Right lobe of liver (tissue), 6 donors: ENCODE measurements around the gene ATP6V0D1. TPM values are rescaled to one million over a fixed set of nuclear protein-coding genes. Genes with fewer than 3 reads are reported as not detected.

Source experiments
- ATAC-seq, 4 donors: fragments of 200-7000 bp; cut with Tn5 transposase; one replicate each; pipeline ENCODE4 v1.9.1; 2020; ENCODE audit warnings: mild to moderate bottlenecking in 4 of 4, moderate library complexity in 4 of 4
- DNase-seq, 3 donors: peaks; one replicate each; pipeline ENCODE4 v3.0.0-alpha.2; 2020
- H3K27ac ChIP-seq, 3 donors: fragments of 200-600 bp; one replicate each; pipeline ENCODE4 v1.8.0; 2022
- H3K27me3 ChIP-seq, 2 donors: fragments of 200-600 bp; one replicate each; pipeline ENCODE4 v1.8.0; 2022
- H3K36me3 ChIP-seq, 4 donors: fragments of 200-600 bp; sonication (generic) in 1 of 4; one replicate each; pipeline versions ENCODE4 v1.5.1 to v1.8.0; 2017 to 2022; ENCODE audit warnings: control low read depth in 1 of 4
- H3K4me1 ChIP-seq, 4 donors: fragments of 200-600 bp; sonication (generic) in 1 of 4; one replicate each; pipeline versions ENCODE4 v1.5.1 to v1.8.0; 2017 to 2022; ENCODE audit warnings: control low read depth in 1 of 4
- H3K4me3 ChIP-seq, 3 donors: fragments of 200-600 bp; one replicate each; pipeline ENCODE4 v1.8.0; 2022
- H3K9me3 ChIP-seq, 4 donors: fragments of 200-600 bp; sonication (generic) in 1 of 4; one replicate each; pipeline versions ENCODE4 v1.5.1 to v1.8.0; 2017 to 2022; ENCODE audit warnings: control low read depth in 1 of 4
- POLR2A ChIP-seq: fragments of 450-650 bp; IDR thresholded peaks from one replicate; pipeline ENCODE4 v1.6.1; 2017; ENCODE audit warnings: antibody characterized with exemption, mild to moderate bottlenecking
- WGBS: methylation state at CpG from one replicate; pipeline ENCODE4 v1.1.6; 2018; ENCODE audit warnings: low coverage, low lambda C conversion rate; ENCODE audit not compliant: insufficient coverage; ENCODE audit errors: missing lambda C conversion rate; 5-methylcytosine and 5-hydroxymethylcytosine counted together
- intact Hi-C, 2 donors: fragments of 100-400 bp; cut with DNase I; formaldehyde crosslinking; loops; one replicate each; pipeline versions ENCODE4 v1.11.2 to v1.14.1; 2022
- total RNA-seq, 6 experiments: library from RNA; depleted of rRNA in 2 of 6; stranded (reverse); fragments of >200 nt in 2 of 6; fragmentation: NEBNext Ultra II Directional in 3 of 6; extraction: Animal tissue kit (Norgen Biotek cat#: 25700) in 3 of 6; gene quantifications; one replicate each; pipeline versions ENCODE4 v1.1.0 to v1.2.4, GENCODE V29; 2016 to 2023
- TF ChIP-seq, protein P1 (sequence below), 4 donors: fragments of 200-600 bp in 3 of 4; fragments of 450-650 bp in 1 of 4; IDR thresholded peaks; one replicate each; pipeline versions ENCODE4 v1.5.1 to v1.8.0; 2016 to 2022; ENCODE audit warnings: antibody characterized with exemption in 4 of 4, mild to moderate bottlenecking in 2 of 4
- donor health status: DM: no; HTN: yes; CAD: no.
- donor health status: DM: no; HTN: no; CAD: no.
- donor health status: DM: no; HTN: no; CAD: no.
- donor health status: DM: no; HTN: yes; CAD: no.
- donor health status: DM: no; HTN: yes; CAD: no.

ATP6V0D1 gene
- total RNA-seq, 6 experiments from 2014 or later = 33.6 to 84.6 (median 47.0) TPM

DNA sequence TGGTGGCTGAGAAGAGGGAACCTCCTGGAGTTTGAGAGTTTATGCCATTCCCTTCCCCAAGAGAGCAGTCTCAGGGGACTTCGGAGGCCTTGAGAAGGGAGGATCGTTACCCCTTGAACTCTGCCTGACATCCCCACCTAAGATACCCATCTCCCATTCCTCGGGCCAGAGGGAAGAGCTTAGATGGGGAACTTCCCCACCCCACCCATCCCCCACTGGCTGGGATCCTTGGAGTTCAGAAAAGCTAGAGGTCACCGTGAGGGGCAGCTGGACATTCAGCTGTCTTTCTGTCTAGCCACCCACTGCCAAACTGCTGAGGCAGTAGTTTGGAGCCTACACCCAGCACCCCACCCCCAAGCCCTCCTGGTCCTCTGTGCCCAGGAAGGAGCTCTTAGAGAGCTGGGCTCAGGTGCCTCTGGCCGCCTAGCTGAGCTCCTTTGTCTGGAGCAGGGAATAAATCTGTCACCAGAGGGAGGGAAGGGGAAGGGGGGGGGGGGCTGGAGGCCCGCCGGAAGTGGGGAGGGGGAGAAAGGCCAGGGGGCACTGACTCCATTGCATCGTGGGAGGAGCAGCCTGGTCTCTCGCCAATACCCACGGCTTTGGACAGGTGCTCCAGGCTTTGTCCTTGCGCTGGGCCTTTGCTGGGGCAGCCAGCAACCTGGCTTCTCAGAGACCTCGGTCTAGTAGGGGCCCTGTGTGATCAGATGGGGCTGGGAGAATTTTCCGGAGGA, 49.0 kb downstream of the ATP6V0D1 start:
- Histone ChIP-seq H3K9me3 (no peaks in the 10 kb centered on the region), H3K27me3 (no peaks in the 10 kb centered on the region), H3K4me1 (peaks cover 0 to 34% (median 13%) of the 10 kb centered on the region in 4 donors), H3K36me3 (no peaks in the 10 kb centered on the region), H3K4me3 (peak overlapping the region; percentile 18 to 53 (median 51)), H3K27ac (peak overlapping the region in 2 of 3 donors; percentile 19 to 51)
- no peak for DNase-seq
- TF ChIP-seq, protein P1, sequence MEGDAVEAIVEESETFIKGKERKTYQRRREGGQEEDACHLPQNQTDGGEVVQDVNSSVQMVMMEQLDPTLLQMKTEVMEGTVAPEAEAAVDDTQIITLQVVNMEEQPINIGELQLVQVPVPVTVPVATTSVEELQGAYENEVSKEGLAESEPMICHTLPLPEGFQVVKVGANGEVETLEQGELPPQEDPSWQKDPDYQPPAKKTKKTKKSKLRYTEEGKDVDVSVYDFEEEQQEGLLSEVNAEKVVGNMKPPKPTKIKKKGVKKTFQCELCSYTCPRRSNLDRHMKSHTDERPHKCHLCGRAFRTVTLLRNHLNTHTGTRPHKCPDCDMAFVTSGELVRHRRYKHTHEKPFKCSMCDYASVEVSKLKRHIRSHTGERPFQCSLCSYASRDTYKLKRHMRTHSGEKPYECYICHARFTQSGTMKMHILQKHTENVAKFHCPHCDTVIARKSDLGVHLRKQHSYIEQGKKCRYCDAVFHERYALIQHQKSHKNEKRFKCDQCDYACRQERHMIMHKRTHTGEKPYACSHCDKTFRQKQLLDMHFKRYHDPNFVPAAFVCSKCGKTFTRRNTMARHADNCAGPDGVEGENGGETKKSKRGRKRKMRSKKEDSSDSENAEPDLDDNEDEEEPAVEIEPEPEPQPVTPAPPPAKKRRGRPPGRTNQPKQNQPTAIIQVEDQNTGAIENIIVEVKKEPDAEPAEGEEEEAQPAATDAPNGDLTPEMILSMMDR (IDR thresholded peaks at IDR 0.05) = no peak
- TF ChIP-seq POLR2A = no peak
- no peak for ATAC-seq
- 17% methylated on average over 5 of the region's 13 CpGs for WGBS
- intact Hi-C loops = no loop called here

DNA sequence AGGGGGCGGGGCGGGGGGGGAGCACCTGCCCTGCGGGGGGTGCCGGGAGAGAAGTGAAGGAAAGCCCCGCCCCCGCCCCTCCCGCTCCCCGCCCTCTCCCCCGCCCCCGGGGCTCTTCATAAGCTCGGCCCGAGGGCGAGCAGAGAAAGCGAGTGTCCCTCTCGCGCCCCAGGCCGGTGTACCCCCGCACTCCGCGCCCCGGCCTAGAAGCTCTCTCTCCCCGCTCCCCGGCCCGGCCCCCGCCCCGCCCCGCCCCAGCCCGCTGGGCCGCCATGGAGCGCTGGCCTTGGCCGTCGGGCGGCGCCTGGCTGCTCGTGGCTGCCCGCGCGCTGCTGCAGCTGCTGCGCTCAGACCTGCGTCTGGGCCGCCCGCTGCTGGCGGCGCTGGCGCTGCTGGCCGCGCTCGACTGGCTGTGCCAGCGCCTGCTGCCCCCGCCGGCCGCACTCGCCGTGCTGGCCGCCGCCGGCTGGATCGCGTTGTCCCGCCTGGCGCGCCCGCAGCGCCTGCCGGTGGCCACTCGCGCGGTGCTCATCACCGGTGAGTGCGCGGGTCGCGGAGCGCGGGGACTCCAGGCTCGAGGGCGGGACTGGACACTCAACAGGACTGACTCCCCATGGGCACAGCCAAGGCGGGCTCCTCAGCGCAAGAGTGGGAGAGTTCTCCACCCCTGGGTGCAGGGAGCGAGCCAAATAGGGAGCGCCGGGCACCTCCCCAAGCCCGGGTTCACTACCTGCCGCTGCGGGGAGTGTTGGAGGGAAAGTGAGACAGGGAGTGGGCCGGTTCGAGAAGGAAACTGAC, 49.8 kb downstream of the ATP6V0D1 start, which contains the start of gene HSD11B2:
Gene HSD11B2, plus strand, starts transcription at position 145 of the 798 bp plus-strand sequence. Its CDS starts 128 bp downstream, at position 273.
- DNase-seq (peak; percentile 77 to 87 (median 87)), ATAC-seq (peak; percentile 73 to 83 (median 80))
- 0% methylated on average over 10 of the region's 87 CpGs for WGBS
- intact Hi-C loops = no loop called here
- H3K4me3 ChIP-seq = peak within 1 kb of the TSS; percentile 26 to 53 (median 51)
- no peaks in the 10 kb centered on the region for H3K27me3 ChIP-seq
- peak within 1 kb of the TSS; percentile 47 to 58 (median 51) for H3K27ac ChIP-seq
- peak; percentile 24 for TF ChIP-seq POLR2A
- TF ChIP-seq, protein P1 (IDR thresholded peaks at IDR 0.05) = peak in 1 of 4 donors; percentile 25
- H3K4me1 ChIP-seq = peaks cover 0 to 34% (median 13%) of the 10 kb centered on the region in 4 donors
- no peaks in the 10 kb centered on the region for H3K9me3 ChIP-seq
- no peaks in the 10 kb centered on the region for H3K36me3 ChIP-seq

DNA sequence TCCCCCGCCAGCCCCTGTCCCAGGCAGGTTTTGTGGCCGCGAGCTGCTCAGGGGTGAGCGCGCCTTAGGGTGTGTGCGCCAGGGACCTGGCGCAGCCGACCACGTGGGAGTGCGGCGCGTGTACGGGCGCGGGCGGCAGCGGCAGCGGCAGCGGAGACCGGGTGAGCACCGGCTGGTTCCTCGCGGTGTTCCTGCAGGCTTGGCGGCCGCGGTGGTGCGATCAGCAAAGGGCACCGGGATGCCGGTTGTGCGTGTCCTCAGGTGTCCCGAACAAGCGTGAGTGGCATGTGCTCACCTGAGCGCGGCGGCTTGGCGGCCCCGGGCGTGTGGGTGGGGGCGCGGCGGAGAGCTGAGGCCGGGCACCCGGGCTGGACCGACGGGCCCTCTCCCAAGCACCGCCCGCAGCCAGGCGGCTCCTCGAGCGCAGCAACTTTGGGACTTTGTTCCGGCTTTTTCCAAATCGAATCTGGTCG, 50.4 kb downstream of the ATP6V0D1 start:
- peaks cover 0 to 34% (median 13%) of the 10 kb centered on the region in 4 donors for H3K4me1 ChIP-seq
- TF ChIP-seq, protein P1 (IDR thresholded peaks at IDR 0.05) = peak in 1 of 4 donors; percentile 5
- TF ChIP-seq POLR2A = no peak
- H3K27me3 ChIP-seq = no peaks in the 10 kb centered on the region
- H3K9me3 ChIP-seq = no peaks in the 10 kb centered on the region
- H3K36me3 ChIP-seq = no peaks in the 10 kb centered on the region
- intact Hi-C loops = no loop called here
- DNase-seq (peak in 2 of 3 donors; percentile 69 to 86), ATAC-seq (peak; percentile 62 to 79 (median 74))
- H3K27ac ChIP-seq = peak overlapping the region; percentile 47 to 58 (median 51)
- no CpG with 5 or more reads among the region's 53 CpGs for WGBS
- peak overlapping the region; percentile 26 to 53 (median 51) for H3K4me3 ChIP-seq

DNA sequence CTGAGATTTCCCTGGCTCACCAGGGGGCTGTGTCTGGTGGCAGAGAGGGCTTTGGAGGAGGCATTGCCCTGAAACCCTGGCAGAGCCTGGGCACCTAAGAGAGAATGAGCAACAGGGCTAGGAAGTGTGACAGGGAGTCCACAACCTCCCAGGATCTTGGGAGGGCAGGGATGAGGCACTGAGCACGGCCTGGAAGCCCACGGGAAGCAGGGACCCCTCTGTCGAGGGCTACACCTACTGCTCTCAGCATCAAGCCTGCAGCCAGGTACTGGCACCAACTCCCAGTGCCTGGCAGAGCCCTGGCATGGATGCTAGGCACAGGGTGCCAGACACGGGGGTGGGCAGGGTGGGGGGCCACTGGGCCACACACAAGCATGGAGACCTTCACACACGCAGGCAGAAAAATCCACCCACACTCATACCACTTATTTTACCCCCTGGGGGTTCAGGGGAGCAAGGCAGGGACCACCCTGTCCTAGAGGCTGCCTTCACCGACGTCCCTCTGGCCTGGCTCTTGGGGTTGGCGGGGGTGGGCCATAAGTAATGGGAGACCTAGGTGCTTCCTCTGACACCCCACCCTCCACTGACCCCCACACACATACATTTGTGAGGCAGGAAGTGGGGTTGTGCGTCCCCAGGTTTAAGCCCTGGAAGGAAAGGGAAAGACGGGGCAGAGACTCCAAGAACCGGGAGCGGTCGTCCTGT, 51.0 kb downstream of the ATP6V0D1 start:
- peak overlapping the region; percentile 26 to 53 (median 51) for H3K4me3 ChIP-seq
- H3K27ac ChIP-seq = peak overlapping the region in 2 of 3 donors; percentile 51 to 58
- ATAC-seq (no peak), DNase-seq (no peak)
- no peak for TF ChIP-seq POLR2A
- TF ChIP-seq, protein P1 (IDR thresholded peaks at IDR 0.05) = no peak
- peaks cover 0 to 34% (median 13%) of the 10 kb centered on the region in 4 donors for H3K4me1 ChIP-seq
- no peaks in the 10 kb centered on the region for H3K36me3 ChIP-seq
- no peaks in the 10 kb centered on the region for H3K9me3 ChIP-seq
- intact Hi-C loops = loop anchor here (2.0 to 10.0 kb wide), 2 partner anchors 35 to 55 kb away; partner anchors contain the start of genes AGRP (in 1 of the 2) and ATP6V0D1 (in 1 of the 2)
- H3K27me3 ChIP-seq = no peaks in the 10 kb centered on the region
- WGBS = 0% methylated on average over 1 of the region's 13 CpGs
